Measurements from ENCODE around the gene TBC1D32. TPM values are rescaled to one million over a fixed set of nuclear protein-coding genes. Genes with fewer than 3 reads are reported as not detected.
"Not testable (repeated sequence)": the region's sequence is repeated elsewhere in the genome, so short reads cannot be mapped to it uniquely, and the experiment has no call there.

The TBC1D32 gene
- total RNA-seq, 1 experiment from 2014 or later: 66.8 TPM

DNA sequence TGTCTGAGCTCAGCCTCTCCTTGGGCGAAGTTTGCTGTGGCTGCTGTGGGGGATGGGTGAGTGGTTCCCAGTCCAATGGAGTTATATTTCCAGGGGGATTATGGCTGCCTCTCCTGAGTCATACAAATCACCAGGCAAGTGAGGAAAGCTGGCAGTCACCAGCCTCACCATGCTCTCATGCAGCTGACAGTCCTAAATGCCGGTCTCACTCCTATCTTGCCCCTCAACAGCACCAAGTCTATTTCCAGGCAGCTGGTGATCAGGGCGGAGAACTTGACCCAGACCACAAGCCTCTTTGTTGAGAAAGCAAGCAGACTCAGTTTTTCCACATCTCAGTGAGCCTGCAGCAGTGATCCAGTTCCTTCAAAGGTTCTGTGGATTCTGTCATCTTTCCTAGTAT is 98.9 kb downstream of the TBC1D32 start:
- Histone ChIP-seq H3K27me3 (ENCODE audit: low read length) (no peaks in the 10 kb centered on the region), H4K20me1 (ENCODE audit: insufficient read depth, low read depth, low read length) (no peaks in the 10 kb centered on the region), H3K36me3 (ENCODE audit: insufficient read depth, low read length) (peaks cover 13% of the 10 kb centered on the region; the same call in 1 of the 2 replicates), H3K9ac (ENCODE audit: low read length) (no peak overlapping the region), H3K9me2 (replicated peaks; ENCODE audit: insufficient read depth, low read length) (no peaks in the 10 kb centered on the region), H3K79me2 (ENCODE audit: low read length) (no peaks in the 10 kb centered on the region), H2AFZ (ENCODE audit: low read length) (no peak overlapping the region), H3K27ac (ENCODE audit: low read length) (no peak overlapping the region), H3K4me2 (ENCODE audit: low read depth, low read length, poor library complexity, severe bottlenecking) (no peak overlapping the region), H3K9me3 (ENCODE audit: low read length) (no peaks in the 10 kb centered on the region), H3K4me3 (ENCODE audit: low read length) (no peak overlapping the region), H3K4me1 (ENCODE audit: low read length) (no peaks in the 10 kb centered on the region)
- no peak for DNase-seq

DNA sequence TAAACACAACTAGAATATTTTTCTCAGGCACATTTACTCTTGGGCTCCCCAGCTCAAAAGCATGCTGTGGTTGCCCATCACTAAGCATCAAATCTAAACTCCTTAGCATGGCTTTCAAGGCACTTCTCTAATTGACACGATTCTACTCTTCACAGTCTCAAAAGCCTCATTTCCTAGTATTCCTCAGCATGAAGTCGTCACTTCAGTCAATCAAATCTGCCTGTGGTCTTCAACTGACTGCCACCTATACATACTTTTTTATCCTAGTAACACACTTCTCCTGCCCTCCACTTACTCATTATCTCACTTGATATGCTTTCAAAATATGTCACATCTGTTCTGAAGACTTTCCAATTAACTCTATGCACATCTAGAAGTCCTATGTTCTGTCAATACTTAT is 110.3 kb downstream of the TBC1D32 start:
- Histone ChIP-seq H3K27me3 (ENCODE audit: low read length) (no peaks in the 10 kb centered on the region), H4K20me1 (ENCODE audit: insufficient read depth, low read depth, low read length) (no peaks in the 10 kb centered on the region), H2AFZ (ENCODE audit: low read length) (no peak overlapping the region), H3K36me3 (ENCODE audit: insufficient read depth, low read length) (peaks cover 9% of the 10 kb centered on the region; the same call in 1 of the 2 replicates), H3K27ac (ENCODE audit: low read length) (no peak overlapping the region), H3K9me2 (replicated peaks; ENCODE audit: insufficient read depth, low read length) (no peaks in the 10 kb centered on the region), H3K4me1 (ENCODE audit: low read length) (no peaks in the 10 kb centered on the region), H3K4me2 (ENCODE audit: low read depth, low read length, poor library complexity, severe bottlenecking) (no peak overlapping the region), H3K9me3 (ENCODE audit: low read length) (no peaks in the 10 kb centered on the region), H3K79me2 (ENCODE audit: low read length) (no peaks in the 10 kb centered on the region), H3K4me3 (ENCODE audit: low read length) (no peak overlapping the region), H3K9ac (ENCODE audit: low read length) (no peak overlapping the region)
- DNase-seq: no peak

DNA sequence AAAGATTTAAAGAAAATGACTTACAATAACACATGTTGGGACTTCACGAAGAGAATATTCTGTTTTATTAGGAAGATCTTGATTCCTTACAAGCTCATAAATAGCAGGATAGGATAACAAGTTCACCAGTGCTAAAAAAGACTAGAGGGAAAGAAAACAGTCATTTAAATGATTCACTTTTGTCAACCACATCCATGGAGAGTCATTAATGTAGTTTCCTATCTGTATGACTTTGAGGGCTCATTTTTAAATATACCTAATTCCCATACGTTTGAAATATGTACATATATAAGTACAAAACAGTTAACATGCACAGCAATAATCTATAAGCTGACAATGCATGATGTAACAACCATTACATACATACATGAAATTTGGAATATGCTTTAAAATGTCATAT is 111.1 kb downstream of the TBC1D32 start:
- Histone ChIP-seq H2AFZ (ENCODE audit: low read length) (no peak overlapping the region), H3K9me2 (replicated peaks; ENCODE audit: insufficient read depth, low read length) (no peaks in the 10 kb centered on the region), H4K20me1 (ENCODE audit: insufficient read depth, low read depth, low read length) (no peaks in the 10 kb centered on the region), H3K4me3 (ENCODE audit: low read length) (no peak overlapping the region), H3K27me3 (ENCODE audit: low read length) (no peaks in the 10 kb centered on the region), H3K9me3 (ENCODE audit: low read length) (no peaks in the 10 kb centered on the region), H3K4me1 (ENCODE audit: low read length) (no peaks in the 10 kb centered on the region), H3K4me2 (ENCODE audit: low read depth, low read length, poor library complexity, severe bottlenecking) (no peak overlapping the region), H3K27ac (ENCODE audit: low read length) (no peak overlapping the region), H3K36me3 (ENCODE audit: insufficient read depth, low read length) (peaks cover 9% of the 10 kb centered on the region; the same call in 1 of the 2 replicates), H3K9ac (ENCODE audit: low read length) (no peak overlapping the region), H3K79me2 (ENCODE audit: low read length) (no peaks in the 10 kb centered on the region)
- DNase-seq: no peak

- H3K4me3 ChIP-seq (ENCODE audit: low read length): no peak overlapping the region
- no peak overlapping the region for H3K9ac ChIP-seq (ENCODE audit: low read length)
- no peaks in the 10 kb centered on the region for H3K27me3 ChIP-seq (ENCODE audit: low read length)
- peak; percentile 56 for DNase-seq
- no peaks in the 10 kb centered on the region for H3K9me3 ChIP-seq (ENCODE audit: low read length)
- H3K4me1 ChIP-seq (ENCODE audit: low read length): no peaks in the 10 kb centered on the region
- no peak overlapping the region for H3K27ac ChIP-seq (ENCODE audit: low read length)
- no peaks in the 10 kb centered on the region for H3K9me2 ChIP-seq (replicated peaks; ENCODE audit: insufficient read depth, low read length)
- H3K36me3 ChIP-seq (ENCODE audit: insufficient read depth, low read length): peaks cover 12% of the 10 kb centered on the region; the same call in 1 of the 2 replicates
- H2AFZ ChIP-seq (ENCODE audit: low read length): no peak overlapping the region
- H4K20me1 ChIP-seq (ENCODE audit: insufficient read depth, low read depth, low read length): no peaks in the 10 kb centered on the region
- H3K79me2 ChIP-seq (ENCODE audit: low read length): no peaks in the 10 kb centered on the region
- H3K4me2 ChIP-seq (ENCODE audit: low read depth, low read length, poor library complexity, severe bottlenecking): no peak overlapping the region
These were observed 111.6 kb downstream of the TBC1D32 start for GRCh38 chr6:121222656-121223055.

DNA sequence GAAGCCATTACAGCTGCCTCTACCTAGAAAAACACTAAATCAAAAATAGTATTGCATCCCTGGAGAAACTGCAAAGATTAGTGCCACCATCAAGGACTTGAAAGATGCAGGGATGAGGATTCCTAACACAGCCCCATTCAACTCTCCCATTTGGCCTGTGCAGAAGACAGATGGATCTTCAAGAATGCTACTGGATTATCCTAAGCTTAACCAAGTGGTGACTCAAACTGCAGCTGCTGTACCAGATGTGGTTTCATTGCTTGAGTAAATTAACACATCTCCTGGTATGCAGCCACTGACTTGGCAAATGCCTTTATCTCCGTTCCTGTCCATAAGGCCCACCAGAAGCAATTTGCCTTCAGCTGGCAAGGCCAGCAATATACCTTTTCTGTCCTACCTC is 117.4 kb downstream of the TBC1D32 start:
- Histone ChIP-seq H3K9me3 (ENCODE audit: low read length) (peaks cover 5% of the 10 kb centered on the region; the same call in 1 of the 2 replicates), H2AFZ (ENCODE audit: low read length) (no peak overlapping the region), H3K36me3 (ENCODE audit: insufficient read depth, low read length) (peaks cover 20% of the 10 kb centered on the region), H3K9me2 (replicated peaks; ENCODE audit: insufficient read depth, low read length) (no peaks in the 10 kb centered on the region), H3K79me2 (ENCODE audit: low read length) (no peaks in the 10 kb centered on the region), H4K20me1 (ENCODE audit: insufficient read depth, low read depth, low read length) (no peaks in the 10 kb centered on the region), H3K4me1 (ENCODE audit: low read length) (no peaks in the 10 kb centered on the region), H3K4me3 (ENCODE audit: low read length) (no peak overlapping the region), H3K27ac (ENCODE audit: low read length) (no peak overlapping the region), H3K4me2 (ENCODE audit: low read depth, low read length, poor library complexity, severe bottlenecking) (no peak overlapping the region), H3K9ac (ENCODE audit: low read length) (no peak overlapping the region), H3K27me3 (ENCODE audit: low read length) (no peaks in the 10 kb centered on the region)
- no peak for DNase-seq

- H3K27me3 ChIP-seq (ENCODE audit: low read length); H3K4me2 ChIP-seq (ENCODE audit: low read depth, low read length, poor library complexity, severe bottlenecking); H3K9me2 ChIP-seq (replicated peaks; ENCODE audit: insufficient read depth, low read length); H3K79me2 ChIP-seq (ENCODE audit: low read length); H3K27ac ChIP-seq (ENCODE audit: low read length); H3K9me3 ChIP-seq (ENCODE audit: low read length); H2AFZ ChIP-seq (ENCODE audit: low read length); H3K4me1 ChIP-seq (ENCODE audit: low read length); DNase-seq; H4K20me1 ChIP-seq (ENCODE audit: insufficient read depth, low read depth, low read length); H3K4me3 ChIP-seq (ENCODE audit: low read length); H3K9ac ChIP-seq (ENCODE audit: low read length): not testable (repeated sequence)
- peaks cover 17% of the 10 kb centered on the region for H3K36me3 ChIP-seq (ENCODE audit: insufficient read depth, low read length)
These were observed 120.9 kb downstream of the TBC1D32 start for GRCh38 chr6:121213341-121213740.

DNA sequence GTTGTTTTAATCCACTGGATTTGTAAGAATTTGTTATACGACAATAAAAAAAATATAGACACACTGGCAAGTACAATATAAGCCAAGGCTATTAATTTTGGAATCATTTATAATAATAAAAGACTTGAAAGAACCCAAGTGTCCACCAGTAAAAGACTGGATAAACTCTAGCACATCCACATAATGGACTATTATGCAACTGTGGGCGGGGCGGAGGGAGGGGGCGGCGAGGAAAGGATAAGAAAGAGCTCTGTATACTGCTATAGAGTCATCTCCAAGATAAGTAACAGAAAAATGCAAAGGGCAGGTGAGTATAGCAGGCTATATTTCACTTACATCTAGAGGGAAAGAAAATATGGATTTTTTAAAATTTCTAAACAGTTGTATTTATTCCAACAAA is 123.3 kb downstream of the TBC1D32 start:
- Histone ChIP-seq H3K27me3 (ENCODE audit: low read length) (no peaks in the 10 kb centered on the region), H3K36me3 (ENCODE audit: insufficient read depth, low read length) (peaks cover 12% of the 10 kb centered on the region), H3K27ac (ENCODE audit: low read length) (no peak overlapping the region), H3K4me1 (ENCODE audit: low read length) (peaks cover 4% of the 10 kb centered on the region; the same call in 1 of the 2 replicates), H2AFZ (ENCODE audit: low read length) (no peak overlapping the region), H3K9ac (ENCODE audit: low read length) (no peak overlapping the region), H4K20me1 (ENCODE audit: insufficient read depth, low read depth, low read length) (no peaks in the 10 kb centered on the region), H3K9me3 (ENCODE audit: low read length) (peaks cover 7% of the 10 kb centered on the region; the same call in 1 of the 2 replicates), H3K79me2 (ENCODE audit: low read length) (no peaks in the 10 kb centered on the region), H3K4me3 (ENCODE audit: low read length) (no peak overlapping the region), H3K4me2 (ENCODE audit: low read depth, low read length, poor library complexity, severe bottlenecking) (no peak overlapping the region), H3K9me2 (replicated peaks; ENCODE audit: insufficient read depth, low read length) (no peaks in the 10 kb centered on the region)
- DNase-seq: no peak

DNA sequence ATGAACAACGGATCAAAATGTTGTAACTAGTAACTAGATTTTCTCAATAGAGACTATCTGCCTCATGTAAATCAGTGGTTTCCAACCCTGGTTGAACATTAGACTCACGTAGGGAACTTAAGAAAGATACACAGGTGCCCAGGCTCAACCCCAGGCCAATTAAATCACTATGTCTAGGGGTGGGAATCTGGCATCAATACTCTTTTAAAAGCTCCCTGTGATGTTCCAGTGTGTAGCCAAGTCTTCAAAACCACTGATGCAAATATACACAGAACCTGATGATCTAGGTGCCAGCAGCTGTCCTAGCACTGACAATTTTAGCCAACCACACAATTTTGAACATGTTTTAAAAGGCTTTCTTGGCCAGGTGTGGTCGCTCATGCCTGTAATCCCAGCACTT is 128.7 kb downstream of the TBC1D32 start:
- H3K4me1 ChIP-seq (ENCODE audit: low read length): peaks cover 24% of the 10 kb centered on the region
- no peak overlapping the region for H3K4me2 ChIP-seq (ENCODE audit: low read depth, low read length, poor library complexity, severe bottlenecking)
- H3K9me2 ChIP-seq (replicated peaks; ENCODE audit: insufficient read depth, low read length): no peaks in the 10 kb centered on the region
- peak; percentile 51 for DNase-seq
- 0 out of 2 replicates have a peak, but pooled peaks cover 3% of the 10 kb centered on the region for H3K36me3 ChIP-seq (ENCODE audit: insufficient read depth, low read length)
- no peak overlapping the region for H3K4me3 ChIP-seq (ENCODE audit: low read length)
- no peak overlapping the region for H3K9ac ChIP-seq (ENCODE audit: low read length)
- no peaks in the 10 kb centered on the region for H3K79me2 ChIP-seq (ENCODE audit: low read length)
- peak overlapping the region; percentile 68 for H3K27ac ChIP-seq (ENCODE audit: low read length)
- H2AFZ ChIP-seq (ENCODE audit: low read length): no peak overlapping the region
- no peaks in the 10 kb centered on the region for H3K27me3 ChIP-seq (ENCODE audit: low read length)
- H3K9me3 ChIP-seq (ENCODE audit: low read length): 0 out of 2 replicates have a peak, but pooled peaks cover 3% of the 10 kb centered on the region
- no peaks in the 10 kb centered on the region for H4K20me1 ChIP-seq (ENCODE audit: insufficient read depth, low read depth, low read length)

DNA sequence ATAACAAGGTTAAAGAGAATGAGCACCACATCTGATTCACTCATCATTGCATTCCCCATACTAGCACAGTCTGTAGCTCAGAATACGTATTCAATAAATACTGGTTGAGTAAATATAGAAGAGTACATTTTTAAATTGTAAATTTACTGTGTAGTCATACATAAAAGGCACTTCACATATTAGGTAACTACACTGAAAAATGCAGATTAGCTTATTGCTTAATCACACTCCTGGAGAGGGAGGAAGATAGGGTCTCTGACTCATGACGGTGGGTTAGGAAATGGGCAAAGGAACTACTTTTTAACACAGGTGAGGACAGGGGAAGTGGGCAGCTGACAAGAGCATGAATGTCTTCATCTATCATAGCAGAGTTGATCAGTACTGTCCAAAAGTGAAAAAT is 133.2 kb downstream of the TBC1D32 start:
- DNase-seq: no peak
- Histone ChIP-seq H3K27me3 (ENCODE audit: low read length) (no peaks in the 10 kb centered on the region), H3K9ac (ENCODE audit: low read length) (no peak overlapping the region), H3K4me3 (ENCODE audit: low read length) (no peak overlapping the region), H3K36me3 (ENCODE audit: insufficient read depth, low read length) (no peaks in the 10 kb centered on the region), H3K4me1 (ENCODE audit: low read length) (peaks cover 21% of the 10 kb centered on the region), H3K79me2 (ENCODE audit: low read length) (no peaks in the 10 kb centered on the region), H2AFZ (ENCODE audit: low read length) (no peak overlapping the region), H4K20me1 (ENCODE audit: insufficient read depth, low read depth, low read length) (no peaks in the 10 kb centered on the region), H3K9me2 (replicated peaks; ENCODE audit: insufficient read depth, low read length) (no peaks in the 10 kb centered on the region), H3K4me2 (ENCODE audit: low read depth, low read length, poor library complexity, severe bottlenecking) (no peak overlapping the region), H3K27ac (ENCODE audit: low read length) (no peak overlapping the region), H3K9me3 (ENCODE audit: low read length) (no peaks in the 10 kb centered on the region)
